Measurements from ENCODE around the gene CFC1.
"Not testable (repeated sequence)": the region's sequence is repeated elsewhere in the genome, so short reads cannot be mapped to it uniquely, and the experiment has no call there.

The CFC1 gene

DNA sequence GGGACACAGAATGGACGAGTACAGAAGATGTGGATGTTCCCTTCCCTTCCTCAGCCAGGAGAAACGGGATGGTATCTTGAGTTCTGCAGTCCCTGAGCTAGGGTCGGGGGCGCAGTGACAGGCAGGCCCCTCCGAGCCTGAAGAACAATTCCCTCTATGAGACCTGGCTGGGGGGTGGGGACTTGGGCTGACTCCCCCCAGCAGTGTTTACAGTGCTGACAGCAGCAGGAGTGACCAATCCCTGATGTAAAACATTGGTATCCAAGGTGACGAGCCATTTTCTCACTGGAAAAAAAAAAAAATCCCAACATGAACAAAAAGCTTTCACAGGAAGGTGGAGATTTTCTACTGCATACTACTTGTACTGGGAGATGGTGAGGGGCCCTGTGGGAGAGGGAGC, at the start of gene CFC1:
Gene CFC1 (minus strand): TSS at position 183 of the 400 bp plus-strand sequence. CDS start 288 bp downstream, outside the sequence.
- not testable (repeated sequence) for DNase-seq

DNA sequence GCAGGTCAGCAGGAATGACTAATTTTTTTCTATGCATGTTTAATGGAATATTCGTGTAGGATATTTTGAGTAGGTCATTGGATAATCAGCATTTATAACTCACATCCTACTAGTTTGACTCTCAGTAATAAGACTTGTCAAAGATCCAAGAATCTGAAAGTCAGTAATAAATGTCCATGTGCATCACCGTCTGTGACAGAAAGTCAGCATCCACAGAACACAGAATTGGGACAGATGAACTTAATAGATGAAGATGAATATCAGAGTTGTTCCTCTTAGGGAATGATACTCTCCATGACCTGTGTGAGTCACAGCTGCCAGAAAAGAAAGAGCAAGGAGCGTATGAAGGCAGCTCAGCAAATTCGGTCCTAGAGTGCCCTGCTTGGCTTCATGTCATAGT, 42.3 kb upstream of the CFC1 start:
- DNase-seq: not testable (repeated sequence)

- DNase-seq: not testable (repeated sequence)
Observed at GRCh38 chr2:130638973-130639372, 39.6 kb upstream of the CFC1 start.

DNA sequence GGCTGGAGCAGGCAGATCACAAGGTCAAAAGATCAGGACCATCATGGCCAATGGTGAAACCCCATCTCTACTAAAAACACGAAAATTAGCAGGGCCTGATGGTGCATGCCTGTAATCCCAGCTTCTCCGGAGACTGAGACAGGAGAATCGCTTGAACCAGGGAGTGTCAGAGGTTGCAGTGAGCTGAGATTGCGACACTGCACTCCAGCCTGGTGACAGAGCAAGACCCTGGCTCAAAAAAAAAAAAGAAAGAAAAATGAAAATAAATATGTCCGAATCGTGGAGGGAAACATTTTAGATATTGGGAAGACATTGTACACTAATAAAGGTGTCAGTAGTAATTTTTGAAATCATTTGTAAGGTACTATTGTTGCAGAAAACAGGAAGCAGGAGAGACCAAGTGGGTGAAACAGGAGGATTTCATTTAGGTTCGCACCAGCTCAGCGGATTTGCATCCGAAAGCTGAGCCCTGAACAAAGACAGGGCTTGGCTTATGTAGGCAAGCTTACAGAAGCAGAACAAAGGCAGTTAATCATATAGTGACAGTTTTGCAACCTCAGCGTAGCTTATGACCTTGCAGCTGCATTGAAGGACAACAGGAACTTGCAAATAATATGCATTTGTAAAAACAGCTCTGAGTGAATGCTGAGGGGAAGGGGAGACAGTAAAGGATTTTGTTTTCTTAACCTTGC, 29.6 kb upstream of the CFC1 start:
- not testable (repeated sequence) for DNase-seq

- DNase-seq: not testable (repeated sequence)
Observed at GRCh38 chr2:130611140-130611539, 11.8 kb upstream of the CFC1 start, which contains the start of gene POTEJ. Gene POTEJ, plus strand, starts transcription at chr2:130611440. Its CDS starts 93 bp downstream, at chr2:130611533.

GRCh38 chr2:130610486-130610885, 11.1 kb upstream of the CFC1 start:
- not testable (repeated sequence) for DNase-seq

DNA sequence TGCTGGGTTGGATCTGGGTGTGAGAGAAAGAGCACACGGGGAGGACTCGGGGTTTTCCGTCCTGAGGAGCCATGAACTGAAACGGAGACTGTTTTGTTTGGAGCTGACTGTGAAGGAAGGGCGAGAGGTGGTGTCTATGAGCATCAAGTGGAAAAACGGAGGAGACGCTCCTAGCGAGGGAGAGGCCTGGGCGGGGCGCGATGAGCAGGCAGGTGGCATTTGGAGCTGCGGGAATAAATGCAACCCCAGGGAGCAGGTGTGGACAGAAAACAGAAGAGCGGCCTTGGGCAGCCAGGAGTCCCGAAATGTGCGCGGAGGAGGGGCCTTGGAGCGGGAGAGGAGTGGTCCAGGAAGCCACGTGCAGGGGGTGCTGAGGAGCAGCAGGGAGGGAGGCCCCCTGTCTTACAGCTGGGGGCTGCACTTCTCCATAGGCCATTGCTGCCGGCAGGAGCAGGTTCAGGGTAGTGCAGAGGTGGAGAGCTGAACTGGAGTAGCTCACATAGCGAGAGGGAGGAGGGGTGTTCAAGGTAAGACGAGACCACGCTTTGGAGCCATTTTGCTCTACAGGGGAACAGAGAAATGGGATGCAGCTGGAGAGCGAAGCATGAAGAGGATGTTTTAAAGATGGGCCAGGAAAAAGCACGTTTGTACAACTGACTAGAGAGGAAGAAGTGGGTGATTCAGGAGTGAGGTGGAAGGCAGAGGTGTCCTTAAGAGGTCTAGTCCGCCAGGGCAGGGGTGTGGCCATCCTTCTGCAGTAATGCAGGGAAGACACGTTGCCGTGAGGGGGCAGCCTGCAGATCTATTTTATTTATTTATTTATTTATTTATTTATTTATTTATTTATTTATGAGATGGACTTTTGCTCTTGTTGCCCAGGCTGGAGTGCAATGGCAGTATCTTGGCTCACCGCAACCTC, 9.9 kb upstream of the CFC1 start:
- DNase-seq: not testable (repeated sequence)

DNA sequence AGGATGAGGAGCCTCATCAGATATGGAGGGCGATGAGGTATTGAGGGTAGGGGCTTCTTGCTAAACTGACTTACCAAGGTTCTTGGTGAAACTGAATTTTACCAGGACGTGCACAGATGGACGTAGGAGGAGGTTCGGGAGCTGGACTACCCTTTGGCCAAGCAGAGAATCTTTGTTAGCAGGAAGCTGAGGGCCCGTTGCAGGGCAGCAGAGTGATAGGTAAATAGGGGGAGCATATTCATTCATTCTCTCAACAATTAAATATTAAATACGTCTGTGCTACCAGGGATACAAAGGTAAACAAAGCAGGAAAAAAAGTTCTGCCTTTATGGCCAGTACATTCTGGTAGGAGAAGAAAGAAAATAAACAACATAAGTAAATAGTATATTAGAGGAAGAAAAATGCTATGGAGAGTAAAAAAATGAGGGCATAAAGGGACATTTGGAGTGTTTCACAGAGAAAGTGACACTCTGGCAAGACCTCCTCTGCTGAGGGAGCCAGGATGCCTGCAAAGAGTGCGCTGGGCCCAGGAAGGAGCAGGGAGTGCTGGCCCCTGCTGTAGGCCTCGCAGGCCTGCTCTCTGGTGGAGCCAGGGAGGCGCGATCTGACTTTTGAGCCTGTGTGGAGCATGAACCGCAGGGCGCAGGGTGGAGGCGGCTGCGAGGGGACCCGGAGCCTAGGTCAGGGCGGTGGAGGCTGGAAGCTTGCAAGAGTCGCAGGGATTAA, 9.1 kb upstream of the CFC1 start:
- not testable (repeated sequence) for DNase-seq

- not testable (repeated sequence) for DNase-seq
Observed at GRCh38 chr2:130601648-130602302, 2.4 kb upstream of the CFC1 start.

DNA sequence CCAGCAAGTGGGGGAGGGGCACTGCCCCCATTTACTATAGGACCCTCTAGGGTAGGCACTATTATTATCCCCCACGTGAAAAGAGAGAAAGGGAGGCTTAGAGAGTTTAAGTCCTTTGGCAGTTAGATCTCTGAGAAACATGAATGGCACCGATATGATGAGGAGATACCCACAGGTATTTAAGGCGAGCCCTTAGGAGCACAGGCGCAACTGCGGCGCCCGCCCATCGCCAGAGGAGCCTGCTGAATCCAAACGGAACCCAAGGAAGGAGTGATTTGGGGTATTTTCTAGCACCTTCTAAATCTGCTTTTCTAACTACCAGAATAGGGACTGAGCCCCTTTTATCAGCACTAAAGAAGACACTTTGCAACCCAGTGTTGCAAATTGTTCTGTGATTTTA, 551 bp upstream of the CFC1 start:
- not testable (repeated sequence) for DNase-seq

DNA sequence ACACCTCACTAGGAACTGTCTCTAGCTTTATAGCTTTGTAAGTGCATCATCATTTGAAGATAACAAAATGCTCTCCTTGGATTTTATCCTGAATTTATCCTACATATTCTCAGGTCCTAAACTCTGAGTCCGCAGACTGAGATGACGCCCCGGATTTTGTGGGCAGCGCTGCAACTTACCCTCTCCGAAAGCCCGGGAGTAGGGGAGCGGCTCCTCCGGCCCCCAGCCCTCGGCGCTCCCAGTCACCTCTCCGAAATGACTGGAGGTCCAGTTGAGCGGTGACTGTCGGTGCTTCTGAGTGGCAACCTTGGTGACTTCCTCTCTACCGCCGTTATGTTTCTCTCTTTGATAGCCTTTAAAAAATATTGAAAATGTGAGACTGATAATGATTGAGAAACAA, 912 bp downstream of the CFC1 start:
- DNase-seq: not testable (repeated sequence)

DNA sequence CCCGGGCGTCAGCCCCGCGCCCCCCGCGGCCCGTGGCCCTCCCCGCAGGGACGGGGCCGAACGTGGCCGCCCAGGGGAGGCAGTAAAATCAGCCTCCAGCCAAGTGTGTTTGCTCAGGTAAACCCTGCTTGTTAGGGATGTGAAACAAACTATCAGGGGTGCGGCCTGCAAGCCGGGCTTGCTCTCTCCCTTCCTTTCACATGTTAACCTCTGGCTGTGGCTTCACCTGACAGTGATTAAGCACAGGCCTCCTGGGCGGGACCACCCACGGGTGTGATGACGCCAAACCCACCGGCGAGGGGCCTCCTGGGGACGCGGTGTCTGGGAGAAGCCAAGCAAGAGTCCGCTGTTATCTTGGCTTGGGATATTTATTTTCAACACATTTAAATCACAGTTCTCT, 1.4 kb downstream of the CFC1 start:
- not testable (repeated sequence) for DNase-seq

DNA sequence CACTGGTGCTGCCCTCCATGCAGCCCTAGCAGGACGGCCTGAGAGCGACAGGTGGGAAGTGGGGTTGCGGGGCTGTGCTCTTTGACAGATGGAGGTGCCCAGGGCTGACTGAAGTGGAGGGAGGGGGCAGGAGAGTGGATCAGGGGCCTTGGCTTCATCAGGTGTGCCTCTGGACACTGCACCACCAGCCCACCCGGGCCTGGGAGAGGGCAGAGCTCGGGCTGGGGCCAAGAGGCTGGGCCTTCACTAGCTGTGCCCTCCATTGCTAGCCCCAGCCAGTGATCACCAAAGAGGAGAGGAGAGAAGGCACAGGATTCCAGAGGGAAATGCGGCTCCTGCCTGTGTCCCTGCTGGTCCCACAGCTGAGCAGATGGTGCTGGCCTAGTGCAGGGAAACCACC, 2.6 kb downstream of the CFC1 start:
- not testable (repeated sequence) for DNase-seq

DNA sequence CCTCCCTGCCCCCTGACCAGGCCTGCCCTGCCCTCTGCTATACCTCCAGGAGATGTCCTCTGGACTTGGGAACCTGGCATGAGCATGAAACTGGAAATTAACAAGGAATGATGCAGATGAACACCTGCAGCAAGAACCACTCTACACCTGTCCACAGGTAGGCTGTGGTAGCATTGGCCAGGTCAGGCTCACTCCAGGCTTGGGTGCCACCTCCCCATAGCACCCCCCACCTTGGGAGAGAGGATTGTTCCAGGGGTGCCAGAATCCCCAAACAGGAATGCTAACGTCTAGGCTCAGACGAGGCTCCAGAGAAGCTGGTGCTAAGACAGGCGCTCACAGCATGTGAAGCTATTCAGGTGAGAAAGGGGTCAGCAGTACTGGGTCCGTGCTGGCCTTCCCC, 5.4 kb downstream of the CFC1 start:
- DNase-seq: not testable (repeated sequence)

DNA sequence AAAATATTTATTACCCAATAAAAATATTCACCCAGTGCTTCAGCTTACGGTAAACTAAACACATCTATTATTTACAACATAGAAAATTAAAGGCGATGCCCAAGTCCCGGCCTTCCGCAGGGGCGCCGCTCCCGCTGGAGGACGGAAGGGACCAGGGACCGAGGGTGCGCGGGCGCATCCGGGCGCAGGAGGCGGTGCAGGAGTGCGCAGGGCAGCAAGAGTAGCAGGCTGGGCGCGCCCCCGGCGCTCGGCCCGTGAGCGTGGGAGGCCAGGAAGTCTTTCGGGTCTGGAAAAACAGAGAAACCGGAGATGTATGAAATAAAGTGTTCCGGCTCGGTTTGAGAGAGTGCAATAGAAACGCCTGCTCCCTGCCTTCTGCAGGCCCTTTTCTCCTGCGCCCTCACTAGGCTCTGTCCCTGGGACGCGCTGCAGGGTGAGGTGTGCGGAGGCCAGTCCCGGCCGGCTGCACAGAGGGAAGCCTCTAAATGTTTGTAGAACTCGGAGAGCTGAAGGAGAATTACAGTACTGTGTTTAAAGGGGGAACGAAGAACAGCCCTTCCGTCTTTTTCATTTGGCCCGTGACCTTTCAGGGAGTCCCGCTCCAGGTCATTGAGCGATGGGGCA, 6.5 kb downstream of the CFC1 start:
- not testable (repeated sequence) for DNase-seq

GRCh38 chr2:130590842-130591359, 8.5 kb downstream of the CFC1 start:
- not testable (repeated sequence) for DNase-seq

GRCh38 chr2:130590170-130590841, 9.1 kb downstream of the CFC1 start:
- not testable (repeated sequence) for DNase-seq

- not testable (repeated sequence) for DNase-seq
Observed at GRCh38 chr2:130588688-130589458, 10.5 kb downstream of the CFC1 start.

DNA sequence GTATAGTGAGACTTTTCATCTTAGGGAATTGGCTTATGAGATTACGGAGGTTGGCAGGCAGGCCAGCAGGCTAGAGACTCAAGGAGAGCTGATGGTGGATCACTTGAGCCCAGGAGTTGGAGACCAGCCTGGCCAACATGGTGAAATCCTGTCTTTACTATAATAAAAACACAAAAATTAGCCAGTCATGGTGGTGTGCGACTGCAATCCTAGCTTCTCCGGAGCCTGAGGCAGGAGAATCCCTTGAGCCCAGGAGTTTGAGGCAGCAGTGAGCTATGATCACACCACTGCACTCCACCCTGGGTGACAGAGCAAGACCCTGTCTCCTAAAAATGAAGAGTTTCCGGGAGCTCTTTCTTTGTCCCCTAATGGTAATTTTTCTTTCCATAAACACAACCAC, 14.6 kb downstream of the CFC1 start:
- not testable (repeated sequence) for DNase-seq
